ENCODE data around the gene KRTAP5-6. TPM values are rescaled to one million over a fixed set of nuclear protein-coding genes. Genes with fewer than 3 reads are reported as not detected.

KRTAP5-6 gene
- total RNA-seq, 1 donor from 2014 or later = not detected

- peak overlapping the region; percentile 35 for H3K4me3 Mint-ChIP-seq
- peak overlapping the region; percentile 33 for H3K27ac Mint-ChIP-seq
- no peaks in the 10 kb centered on the region for H3K36me3 Mint-ChIP-seq
- no peak for DNase-seq (ENCODE audit: extremely low spot score, unreplicated experiment)
- TF ChIP-seq, protein P1, sequence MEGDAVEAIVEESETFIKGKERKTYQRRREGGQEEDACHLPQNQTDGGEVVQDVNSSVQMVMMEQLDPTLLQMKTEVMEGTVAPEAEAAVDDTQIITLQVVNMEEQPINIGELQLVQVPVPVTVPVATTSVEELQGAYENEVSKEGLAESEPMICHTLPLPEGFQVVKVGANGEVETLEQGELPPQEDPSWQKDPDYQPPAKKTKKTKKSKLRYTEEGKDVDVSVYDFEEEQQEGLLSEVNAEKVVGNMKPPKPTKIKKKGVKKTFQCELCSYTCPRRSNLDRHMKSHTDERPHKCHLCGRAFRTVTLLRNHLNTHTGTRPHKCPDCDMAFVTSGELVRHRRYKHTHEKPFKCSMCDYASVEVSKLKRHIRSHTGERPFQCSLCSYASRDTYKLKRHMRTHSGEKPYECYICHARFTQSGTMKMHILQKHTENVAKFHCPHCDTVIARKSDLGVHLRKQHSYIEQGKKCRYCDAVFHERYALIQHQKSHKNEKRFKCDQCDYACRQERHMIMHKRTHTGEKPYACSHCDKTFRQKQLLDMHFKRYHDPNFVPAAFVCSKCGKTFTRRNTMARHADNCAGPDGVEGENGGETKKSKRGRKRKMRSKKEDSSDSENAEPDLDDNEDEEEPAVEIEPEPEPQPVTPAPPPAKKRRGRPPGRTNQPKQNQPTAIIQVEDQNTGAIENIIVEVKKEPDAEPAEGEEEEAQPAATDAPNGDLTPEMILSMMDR (conservative IDR thresholded peaks at IDR 0.05) = no peak
- no peaks in the 10 kb centered on the region for H3K9me3 Mint-ChIP-seq
- peaks cover 12% of the 10 kb centered on the region for H3K4me1 Mint-ChIP-seq (ENCODE audit: unreplicated experiment)
- H3K27me3 Mint-ChIP-seq = peaks cover 35% of the 10 kb centered on the region
Observed at GRCh38 chr11:1745701-1746320, 48.8 kb downstream of the KRTAP5-6 start.

DNA sequence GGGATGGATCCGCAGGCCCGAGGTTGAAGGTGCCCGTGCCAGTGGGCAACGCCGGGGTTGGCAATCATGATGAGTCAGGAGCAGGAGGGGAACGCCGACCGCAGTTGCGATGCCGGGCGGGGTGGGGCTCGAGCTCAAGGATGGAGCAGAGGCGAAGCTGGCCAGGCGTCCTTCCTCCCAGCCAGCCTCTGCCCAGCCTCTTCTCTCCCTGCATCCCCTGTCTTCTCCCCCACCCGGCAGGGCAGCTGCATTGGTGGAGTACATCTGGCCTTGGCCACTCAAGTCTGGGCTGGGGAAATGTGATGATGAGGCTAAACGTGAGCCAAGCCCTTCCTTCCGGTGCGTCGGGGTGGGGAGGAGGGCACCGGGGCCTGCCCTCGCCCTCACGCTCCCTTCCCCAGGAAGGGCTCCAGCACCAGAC is 49.5 kb downstream of the KRTAP5-6 start:
- Mint-ChIP-seq H3K4me1 (ENCODE audit: unreplicated experiment) (peaks cover 12% of the 10 kb centered on the region), H3K27me3 (peaks cover 35% of the 10 kb centered on the region), H3K27ac (peak overlapping the region; percentile 33), H3K4me3 (peak overlapping the region; percentile 35), H3K9me3 (no peaks in the 10 kb centered on the region), H3K36me3 (no peaks in the 10 kb centered on the region)
- TF ChIP-seq, protein P1 (conservative IDR thresholded peaks at IDR 0.05) = no peak
- no peak for DNase-seq (ENCODE audit: extremely low spot score, unreplicated experiment)

DNA sequence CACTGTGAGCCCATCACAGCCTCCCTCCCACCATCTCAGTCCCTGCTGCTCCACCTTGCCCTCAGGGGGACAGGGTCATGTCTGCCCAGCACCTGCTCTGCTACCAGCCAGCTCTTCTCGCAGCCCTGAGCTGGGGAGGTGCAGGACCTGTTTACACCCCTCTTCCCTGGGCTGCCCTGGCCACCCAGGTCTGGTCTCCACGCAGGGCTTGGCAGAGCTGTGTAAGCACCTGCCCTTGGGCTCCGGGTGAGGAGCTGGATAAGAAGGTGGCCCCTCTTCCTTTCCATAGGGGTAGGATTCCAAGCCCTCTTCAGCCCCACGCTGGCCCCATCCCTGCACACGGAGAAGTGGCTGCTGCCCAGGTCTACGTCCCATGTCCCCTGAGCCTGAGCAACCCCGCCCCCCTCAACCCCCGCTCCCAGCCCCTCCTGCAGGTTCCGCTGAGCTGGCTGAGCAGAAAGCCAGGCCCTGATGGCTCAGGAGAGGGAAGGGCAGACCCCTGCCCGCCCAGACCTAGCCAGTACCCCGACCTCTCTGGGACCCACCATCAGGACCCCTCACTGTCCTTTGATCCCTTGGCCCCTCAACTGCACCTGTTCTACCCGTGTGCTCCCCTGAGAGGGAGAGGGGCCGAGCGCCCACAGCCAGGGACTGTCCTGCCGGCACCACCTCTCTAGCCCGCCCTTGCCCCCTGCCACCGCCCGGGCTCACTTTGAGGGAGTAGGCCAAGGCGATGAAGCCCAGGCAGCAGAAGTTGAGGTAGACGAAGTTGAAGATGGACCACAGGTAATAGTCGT is 50.2 kb downstream of the KRTAP5-6 start:
- Mint-ChIP-seq H3K27ac (no peak overlapping the region), H3K27me3 (peaks cover 35% of the 10 kb centered on the region), H3K4me1 (ENCODE audit: unreplicated experiment) (peaks cover 12% of the 10 kb centered on the region), H3K9me3 (no peaks in the 10 kb centered on the region), H3K36me3 (no peaks in the 10 kb centered on the region), H3K4me3 (no peak overlapping the region)
- DNase-seq (ENCODE audit: extremely low spot score, unreplicated experiment) = no peak
- TF ChIP-seq, protein P1 (conservative IDR thresholded peaks at IDR 0.05) = no peak

Other genes starting within 250 kb of the KRTAP5-6 start
- gene MOB2, start 210.4 kb upstream of the KRTAP5-6 start, total RNA-seq (ENCODE audit: low replicate concordance) = 39.6 and 46.8 TPM in 2 replicates
- 8.4 and 16.1 TPM in 2 replicates for gene DUSP8, start 124.9 kb upstream of the KRTAP5-6 start, total RNA-seq (ENCODE audit: low replicate concordance)
- gene KRTAP5-1, start 111.9 kb upstream of the KRTAP5-6 start, total RNA-seq (ENCODE audit: low replicate concordance) = not detected in 2 replicates
- gene KRTAP5-2, start 98.9 kb upstream of the KRTAP5-6 start, total RNA-seq (ENCODE audit: low replicate concordance) = not detected in 2 replicates
- gene KRTAP5-3, start 88.7 kb upstream of the KRTAP5-6 start, total RNA-seq (ENCODE audit: low replicate concordance) = not detected in 2 replicates
- not detected in 2 replicates for gene KRTAP5-4, start 75.1 kb upstream of the KRTAP5-6 start, total RNA-seq (ENCODE audit: low replicate concordance)
- not detected in 2 replicates for gene KRTAP5-5, start 67.4 kb upstream of the KRTAP5-6 start, total RNA-seq (ENCODE audit: low replicate concordance)
- 3.4 and 7.4 TPM in 2 replicates for gene IFITM10, start 53.4 kb downstream of the KRTAP5-6 start, total RNA-seq (ENCODE audit: low replicate concordance)
- gene CTSD, start 66.7 kb downstream of the KRTAP5-6 start, total RNA-seq (ENCODE audit: low replicate concordance) = 318 and 557 TPM in 2 replicates
- 4.5 and 7.9 TPM in 2 replicates for gene SYT8, start 137.8 kb downstream of the KRTAP5-6 start, total RNA-seq (ENCODE audit: low replicate concordance)
- 1.7 and 3.9 TPM in 2 replicates for gene TNNI2, start 141.8 kb downstream of the KRTAP5-6 start, total RNA-seq (ENCODE audit: low replicate concordance)
- 0.50 and 0.53 TPM in 2 replicates for gene LSP1, start 155.9 kb downstream of the KRTAP5-6 start, total RNA-seq (ENCODE audit: low replicate concordance)
- not detected in 2 replicates for gene PRR33, start 194.7 kb downstream of the KRTAP5-6 start, total RNA-seq (ENCODE audit: low replicate concordance)
- 17.3 and 40.9 TPM in 2 replicates for gene TNNT3, start 222.5 kb downstream of the KRTAP5-6 start, total RNA-seq (ENCODE audit: low replicate concordance)

Data from type B pancreatic cell (in vitro differentiated cells).